Duodenal mucosa (tissue), 2 donors: ENCODE data around the gene EPB41L2.

ENCODE experiments used
- H3K27ac ChIP-seq: one replicate; pipeline ENCODE4 v1.7.0; 2013; ENCODE audit warnings: low read depth, low read length
- H3K27me3 ChIP-seq, 2 donors: one replicate each; pipeline ENCODE4 v1.7.0; 2013; ENCODE audit warnings: low read length in 2 of 2, control low read depth in 1 of 2; ENCODE audit not compliant: insufficient read depth in 2 of 2, control insufficient read depth in 1 of 2
- H3K36me3 ChIP-seq, 2 donors: one replicate each; pipeline ENCODE4 v1.7.0; 2013; ENCODE audit warnings: low read length in 2 of 2, control low read depth in 1 of 2; ENCODE audit not compliant: insufficient read depth in 2 of 2, control insufficient read depth in 1 of 2
- H3K4me1 ChIP-seq, 2 donors: one replicate each; pipeline ENCODE4 v1.7.0; 2013; ENCODE audit warnings: low read length in 2 of 2, control low read depth in 1 of 2; ENCODE audit not compliant: insufficient read depth in 2 of 2, control insufficient read depth in 1 of 2
- H3K4me3 ChIP-seq, 2 donors: one replicate each; pipeline ENCODE4 v1.7.0; 2013; ENCODE audit warnings: low read length in 2 of 2, low read depth in 1 of 2
- H3K9ac ChIP-seq, 2 donors: one replicate each; pipeline ENCODE4 v1.7.0; 2013; ENCODE audit warnings: low read length in 2 of 2, low read depth in 1 of 2
- H3K9me3 ChIP-seq, 2 donors: one replicate each; pipeline ENCODE4 v1.7.0; 2013; ENCODE audit warnings: low read length in 2 of 2, control low read depth in 1 of 2; ENCODE audit not compliant: control insufficient read depth in 1 of 2

Gene EPB41L2

GRCh38 chr6:130890521-130890971, 172.5 kb downstream of the EPB41L2 start:
- Histone ChIP-seq H3K36me3 (peaks cover 4% of the 10 kb centered on the region in 2 donors), H3K9me3 (no peaks in the 10 kb centered on the region), H3K4me1 (no peaks in the 10 kb centered on the region), H3K27me3 (no peaks in the 10 kb centered on the region), H3K9ac (no peak overlapping the region), H3K27ac (no peak overlapping the region), H3K4me3 (no peak overlapping the region)

- Histone ChIP-seq H3K27ac (no peak overlapping the region), H3K9ac (no peak overlapping the region), H3K4me1 (no peaks in the 10 kb centered on the region), H3K36me3 (peaks cover 0 to 2% of the 10 kb centered on the region in 2 donors), H3K27me3 (no peaks in the 10 kb centered on the region), H3K9me3 (no peaks in the 10 kb centered on the region), H3K4me3 (no peak overlapping the region)
Observed at GRCh38 chr6:130889423-130889822, 173.6 kb downstream of the EPB41L2 start.

GRCh38 chr6:130888246-130888645, 174.8 kb downstream of the EPB41L2 start:
- Histone ChIP-seq H3K4me1 (no peaks in the 10 kb centered on the region), H3K4me3 (no peak overlapping the region), H3K27me3 (no peaks in the 10 kb centered on the region), H3K9ac (no peak overlapping the region), H3K27ac (no peak overlapping the region), H3K36me3 (peaks cover 0 to 2% of the 10 kb centered on the region in 2 donors), H3K9me3 (no peaks in the 10 kb centered on the region)

- H3K4me3 ChIP-seq: no peak overlapping the region
- peaks cover 0 to 2% of the 10 kb centered on the region in 2 donors for H3K36me3 ChIP-seq
- H3K4me1 ChIP-seq: no peaks in the 10 kb centered on the region
- H3K9me3 ChIP-seq: no peaks in the 10 kb centered on the region
- no peak overlapping the region for H3K27ac ChIP-seq
- no peak overlapping the region for H3K9ac ChIP-seq
- H3K27me3 ChIP-seq: no peaks in the 10 kb centered on the region
Observed at GRCh38 chr6:130886966-130887365, 176.1 kb downstream of the EPB41L2 start.

- Histone ChIP-seq H3K4me3 (no peak overlapping the region), H3K27me3 (no peaks in the 10 kb centered on the region), H3K36me3 (peaks cover 0 to 2% of the 10 kb centered on the region in 2 donors), H3K9me3 (no peaks in the 10 kb centered on the region), H3K27ac (no peak overlapping the region), H3K9ac (no peak overlapping the region), H3K4me1 (no peaks in the 10 kb centered on the region)
Observed at GRCh38 chr6:130885392-130886192, 177.5 kb downstream of the EPB41L2 start.

- Histone ChIP-seq H3K9me3 (no peaks in the 10 kb centered on the region), H3K9ac (no peak overlapping the region), H3K4me3 (no peak overlapping the region), H3K36me3 (peaks cover 2 to 3% of the 10 kb centered on the region in 2 donors), H3K27ac (no peak overlapping the region), H3K4me1 (no peaks in the 10 kb centered on the region), H3K27me3 (no peaks in the 10 kb centered on the region)
Observed at GRCh38 chr6:130882370-130882769, 180.7 kb downstream of the EPB41L2 start.

- Histone ChIP-seq H3K27me3 (no peaks in the 10 kb centered on the region), H3K9me3 (no peaks in the 10 kb centered on the region), H3K4me3 (no peak overlapping the region), H3K27ac (no peak overlapping the region), H3K4me1 (no peaks in the 10 kb centered on the region), H3K9ac (no peak overlapping the region), H3K36me3 (peaks cover under 1 to 3% of the 10 kb centered on the region in 2 donors)
Observed at GRCh38 chr6:130879826-130880225, 183.2 kb downstream of the EPB41L2 start.

GRCh38 chr6:130873746-130874145, 189.3 kb downstream of the EPB41L2 start:
- Histone ChIP-seq H3K9me3 (no peaks in the 10 kb centered on the region), H3K4me3 (no peak overlapping the region), H3K9ac (no peak overlapping the region), H3K27ac (no peak overlapping the region), H3K36me3 (peaks cover 0 to 6% of the 10 kb centered on the region in 2 donors), H3K27me3 (no peaks in the 10 kb centered on the region), H3K4me1 (no peaks in the 10 kb centered on the region)

- Histone ChIP-seq H3K4me1 (no peaks in the 10 kb centered on the region), H3K27ac (no peak overlapping the region), H3K9ac (no peak overlapping the region), H3K27me3 (no peaks in the 10 kb centered on the region), H3K9me3 (no peaks in the 10 kb centered on the region), H3K4me3 (no peak overlapping the region), H3K36me3 (peaks cover 0 to 6% of the 10 kb centered on the region in 2 donors)
Observed at GRCh38 chr6:130872250-130873095, 190.6 kb downstream of the EPB41L2 start.
